Neutrophil (primary cell): ENCODE results near the gene GRK1.

Source experiments
- H3K27ac ChIP-seq: fragments of 200-600 bp; sonication (generic); 2 replicates; pipeline ENCODE4 v1.5.1; 2016; ENCODE audit warnings: mild to moderate bottlenecking, moderate library complexity
- H3K27me3 ChIP-seq: fragments of 200-600 bp; sonication (generic); 2 replicates; pipeline ENCODE4 v1.6.0; 2016; ENCODE audit warnings: mild to moderate bottlenecking
- H3K36me3 ChIP-seq: fragments of 200-600 bp; sonication (generic); 2 replicates; pipeline ENCODE4 v1.5.1; 2017
- H3K4me1 ChIP-seq, 2 experiments: fragments of 200-600 bp in 1 of 2; sonication (generic) in 1 of 2; 1 replicate in 1 of 2; 2 replicates in 1 of 2; pipeline versions ENCODE4 v1.5.1 to v1.6.1; 2013 to 2016; ENCODE audit warnings: low read depth in 1 of 2, low read length in 1 of 2, mild to moderate bottlenecking in 1 of 2, moderate library complexity in 1 of 2; ENCODE audit not compliant: control insufficient read depth in 1 of 2, insufficient read depth in 1 of 2
- H3K4me3 ChIP-seq, 2 experiments: fragments of 200-600 bp in 1 of 2; sonication (generic) in 1 of 2; 1 replicate in 1 of 2; 2 replicates in 1 of 2; pipeline ENCODE4 v1.5.1; 2013 to 2016; ENCODE audit warnings: low read depth in 1 of 2, low read length in 1 of 2, mild to moderate bottlenecking in 1 of 2, moderate library complexity in 1 of 2
- H3K9me3 ChIP-seq: fragments of 200-600 bp; sonication (generic); 2 replicates; pipeline ENCODE4 v1.5.1; 2016
- TF ChIP-seq, protein P1 (sequence below): fragments of 200-600 bp; sonication (generic); IDR thresholded peaks from 2 replicates; pipeline ENCODE4 v1.5.1; 2016; ENCODE audit warnings: antibody characterized with exemption

GRK1 gene

GRCh38 chr13:113746143-113746525 lies 79.1 kb downstream of the GRK1 start:
- Histone ChIP-seq H3K27ac (no peak overlapping the region), H3K36me3 (no peaks in the 10 kb centered on the region), H3K4me3 (no peak overlapping the region), H3K27me3 (no peaks in the 10 kb centered on the region), H3K4me1 (peaks cover 21 to 22% of the 10 kb centered on the region in 2 experiments), H3K9me3 (no peaks in the 10 kb centered on the region)
- TF ChIP-seq, protein P1, sequence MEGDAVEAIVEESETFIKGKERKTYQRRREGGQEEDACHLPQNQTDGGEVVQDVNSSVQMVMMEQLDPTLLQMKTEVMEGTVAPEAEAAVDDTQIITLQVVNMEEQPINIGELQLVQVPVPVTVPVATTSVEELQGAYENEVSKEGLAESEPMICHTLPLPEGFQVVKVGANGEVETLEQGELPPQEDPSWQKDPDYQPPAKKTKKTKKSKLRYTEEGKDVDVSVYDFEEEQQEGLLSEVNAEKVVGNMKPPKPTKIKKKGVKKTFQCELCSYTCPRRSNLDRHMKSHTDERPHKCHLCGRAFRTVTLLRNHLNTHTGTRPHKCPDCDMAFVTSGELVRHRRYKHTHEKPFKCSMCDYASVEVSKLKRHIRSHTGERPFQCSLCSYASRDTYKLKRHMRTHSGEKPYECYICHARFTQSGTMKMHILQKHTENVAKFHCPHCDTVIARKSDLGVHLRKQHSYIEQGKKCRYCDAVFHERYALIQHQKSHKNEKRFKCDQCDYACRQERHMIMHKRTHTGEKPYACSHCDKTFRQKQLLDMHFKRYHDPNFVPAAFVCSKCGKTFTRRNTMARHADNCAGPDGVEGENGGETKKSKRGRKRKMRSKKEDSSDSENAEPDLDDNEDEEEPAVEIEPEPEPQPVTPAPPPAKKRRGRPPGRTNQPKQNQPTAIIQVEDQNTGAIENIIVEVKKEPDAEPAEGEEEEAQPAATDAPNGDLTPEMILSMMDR, result no peak

DNA sequence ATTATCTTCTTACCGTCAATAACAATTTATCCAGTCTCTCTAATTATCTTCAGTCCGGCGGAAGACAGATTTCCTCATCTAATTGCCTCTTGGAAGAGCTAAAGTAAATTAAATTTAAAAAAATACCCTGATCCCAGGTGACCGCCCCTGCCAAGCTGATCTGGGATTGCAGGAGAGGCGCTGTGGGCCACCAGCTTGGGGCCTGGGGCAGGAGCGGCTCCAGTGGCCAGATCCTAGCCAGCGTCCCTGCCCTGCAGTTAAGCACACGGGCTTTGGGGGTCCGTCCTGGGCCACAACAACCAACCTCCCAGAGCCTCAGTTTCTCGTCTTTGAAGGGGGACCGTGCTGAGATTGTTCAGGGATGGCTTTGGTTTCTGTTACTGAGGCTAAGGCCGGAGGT lies 79.7 kb downstream of the GRK1 start:
- no peaks in the 10 kb centered on the region for H3K36me3 ChIP-seq
- no peaks in the 10 kb centered on the region for H3K9me3 ChIP-seq
- no peak overlapping the region for H3K4me3 ChIP-seq
- H3K27ac ChIP-seq, result no peak overlapping the region
- TF ChIP-seq, protein P1, result no peak
- no peaks in the 10 kb centered on the region for H3K27me3 ChIP-seq
- peaks cover 15 to 16% of the 10 kb centered on the region in 2 experiments for H3K4me1 ChIP-seq

- Histone ChIP-seq H3K4me1 (peaks cover 8 to 9% of the 10 kb centered on the region in 2 experiments), H3K4me3 (no peak overlapping the region), H3K9me3 (no peaks in the 10 kb centered on the region), H3K27me3 (no peaks in the 10 kb centered on the region), H3K27ac (no peak overlapping the region), H3K36me3 (no peaks in the 10 kb centered on the region)
- TF ChIP-seq, protein P1, result no peak
Observed at GRCh38 chr13:113747291-113747833, 80.3 kb downstream of the GRK1 start.

DNA sequence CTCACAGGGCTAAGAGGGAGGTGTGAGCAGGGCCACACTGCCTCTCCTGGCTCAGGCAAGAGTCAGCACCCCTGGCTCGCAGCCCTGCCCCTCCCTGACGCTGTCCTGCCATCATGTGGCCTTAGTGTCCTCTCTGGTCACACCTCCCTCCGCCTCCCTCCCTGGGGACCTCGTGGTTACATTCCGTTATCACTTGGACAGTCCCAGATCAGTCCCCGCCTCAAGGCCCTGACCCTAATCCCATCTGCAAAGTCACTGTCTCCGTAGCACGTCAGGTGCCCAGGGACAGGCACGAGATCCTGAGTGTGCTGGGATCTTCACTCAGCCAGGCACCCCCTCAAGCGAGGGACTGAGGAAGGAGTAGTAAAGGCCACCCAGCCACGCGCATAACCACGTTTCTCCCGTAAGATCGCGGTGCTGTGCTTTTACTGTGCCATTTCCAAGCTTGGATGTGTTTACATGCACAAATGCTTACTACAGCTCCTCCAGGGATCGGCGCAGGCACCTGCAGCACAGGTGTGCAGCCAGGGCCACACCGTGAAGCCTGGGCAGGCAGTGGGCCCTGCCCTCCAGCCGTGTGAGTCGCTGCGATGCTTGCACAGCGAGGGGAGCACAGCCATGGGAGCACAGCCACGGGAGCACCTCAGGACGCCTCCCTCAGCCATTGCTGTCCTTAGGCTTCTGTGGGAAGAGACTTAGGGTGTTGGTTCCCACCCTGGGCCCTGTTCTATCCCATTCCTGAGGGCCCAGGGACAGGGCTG lies 81.3 kb downstream of the GRK1 start:
- H3K27ac ChIP-seq, result no peak overlapping the region
- no peak overlapping the region for H3K4me3 ChIP-seq
- peaks cover 2% of the 10 kb centered on the region for H3K27me3 ChIP-seq
- peaks cover 0 to under 1% of the 10 kb centered on the region in 2 experiments for H3K4me1 ChIP-seq
- TF ChIP-seq, protein P1, result no peak
- H3K9me3 ChIP-seq, result no peaks in the 10 kb centered on the region
- H3K36me3 ChIP-seq, result no peaks in the 10 kb centered on the region

GRCh38 chr13:113748862-113749451 lies 81.9 kb downstream of the GRK1 start:
- Histone ChIP-seq H3K27ac (no peak overlapping the region), H3K36me3 (no peaks in the 10 kb centered on the region), H3K4me3 (no peak overlapping the region), H3K4me1 (no peaks in the 10 kb centered on the region), H3K27me3 (peaks cover 8% of the 10 kb centered on the region), H3K9me3 (no peaks in the 10 kb centered on the region)
- TF ChIP-seq, protein P1, result no peak
